Skeletal muscle tissue (tissue), 4 donors: ENCODE measurements around the gene AFG1L. TPM values are rescaled to one million over a fixed set of nuclear protein-coding genes. Genes with fewer than 3 reads are reported as not detected.

Source experiments
- H3K27ac ChIP-seq: one replicate; pipeline ENCODE4 v1.7.0; 2013; ENCODE audit warnings: mild to moderate bottlenecking, low read depth, low read length, inconsistent platforms
- H3K27me3 ChIP-seq, 3 donors: one replicate each; pipeline ENCODE4 v1.7.0; 2013; ENCODE audit warnings: low read length in 3 of 3; ENCODE audit not compliant: control insufficient read depth in 3 of 3, insufficient read depth in 3 of 3
- H3K36me3 ChIP-seq, 3 donors: one replicate each; pipeline ENCODE4 v1.7.0; 2013; ENCODE audit warnings: low read length in 3 of 3; ENCODE audit not compliant: control insufficient read depth in 3 of 3, insufficient read depth in 3 of 3
- H3K4me1 ChIP-seq, 3 donors: one replicate each; pipeline ENCODE4 v1.7.0; 2013; ENCODE audit warnings: low read length in 3 of 3, mild to moderate bottlenecking in 3 of 3; ENCODE audit not compliant: control insufficient read depth in 3 of 3, insufficient read depth in 3 of 3
- H3K4me3 ChIP-seq, 3 donors: one replicate each; pipeline ENCODE4 v1.7.0; 2013; ENCODE audit warnings: low read length in 3 of 3
- H3K9ac ChIP-seq, 3 donors: one replicate each; pipeline ENCODE4 v1.7.0; 2013; ENCODE audit warnings: low read length in 3 of 3, mild to moderate bottlenecking in 3 of 3, moderate library complexity in 2 of 3, low read depth in 1 of 3
- H3K9me3 ChIP-seq, 3 donors: one replicate each; pipeline ENCODE4 v1.7.0; 2013; ENCODE audit warnings: low read length in 3 of 3; ENCODE audit not compliant: control insufficient read depth in 3 of 3
- total RNA-seq: library from RNA; depleted of rRNA; stranded (reverse); fragments of >200 nt; gene quantifications from one replicate; pipeline ENCODE4 v1.2.3, GENCODE V29; 2014
- donor health status: Osteomylitis.

The AFG1L gene
- total RNA-seq, 1 donor from 2014 or later, result 5.2 TPM

DNA sequence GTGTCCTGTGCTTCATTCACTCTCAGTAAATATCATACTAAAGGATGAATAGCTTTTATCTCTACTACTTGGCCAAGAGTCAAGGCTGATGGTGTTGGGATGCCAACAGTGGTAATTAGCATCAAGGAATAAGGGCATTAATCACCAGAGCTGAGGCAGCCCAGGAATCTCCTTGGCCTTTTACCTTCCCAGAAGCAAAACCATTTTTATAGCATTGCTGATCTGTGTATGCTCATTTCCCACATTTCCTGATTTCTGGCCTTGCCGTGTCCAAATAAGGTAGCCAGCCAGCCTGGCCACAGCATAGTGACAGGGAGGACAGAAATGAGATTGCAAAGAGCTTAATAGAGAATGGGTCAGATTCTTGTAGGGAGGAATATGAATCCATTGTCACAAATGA lies 189.2 kb downstream of the AFG1L start:
- Histone ChIP-seq H3K27ac (no peak overlapping the region), H3K9me3 (no peaks in the 10 kb centered on the region), H3K36me3 (peaks cover 0 to 2% (median 0%) of the 10 kb centered on the region in 3 donors), H3K27me3 (no peaks in the 10 kb centered on the region), H3K9ac (no peak overlapping the region), H3K4me3 (no peak overlapping the region), H3K4me1 (no peaks in the 10 kb centered on the region)

DNA sequence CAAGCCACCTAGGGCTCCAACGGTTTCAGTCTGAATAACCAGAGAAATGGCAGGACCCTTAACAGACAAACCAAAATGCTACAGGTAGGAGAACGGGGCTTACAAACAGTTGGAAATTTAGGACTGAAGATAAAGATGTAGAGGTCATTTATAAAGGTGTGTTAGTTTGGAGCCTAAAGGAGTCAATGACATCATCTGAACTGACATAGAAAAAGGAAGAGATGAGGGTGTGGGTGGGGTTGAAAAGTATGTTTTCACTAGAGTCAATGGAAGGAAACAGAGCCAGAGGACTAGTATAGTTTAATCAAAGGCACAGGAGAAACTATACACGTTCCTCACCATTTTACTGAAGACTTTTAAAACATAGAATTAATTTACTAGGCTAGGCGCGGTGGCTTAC lies 194.8 kb downstream of the AFG1L start:
- H3K4me1 ChIP-seq, result peaks cover 0 to 4% (median 0%) of the 10 kb centered on the region in 3 donors
- H3K4me3 ChIP-seq, result no peak overlapping the region
- H3K36me3 ChIP-seq, result no peaks in the 10 kb centered on the region
- no peak overlapping the region for H3K27ac ChIP-seq
- H3K27me3 ChIP-seq, result no peaks in the 10 kb centered on the region
- H3K9ac ChIP-seq, result no peak overlapping the region
- no peaks in the 10 kb centered on the region for H3K9me3 ChIP-seq

DNA sequence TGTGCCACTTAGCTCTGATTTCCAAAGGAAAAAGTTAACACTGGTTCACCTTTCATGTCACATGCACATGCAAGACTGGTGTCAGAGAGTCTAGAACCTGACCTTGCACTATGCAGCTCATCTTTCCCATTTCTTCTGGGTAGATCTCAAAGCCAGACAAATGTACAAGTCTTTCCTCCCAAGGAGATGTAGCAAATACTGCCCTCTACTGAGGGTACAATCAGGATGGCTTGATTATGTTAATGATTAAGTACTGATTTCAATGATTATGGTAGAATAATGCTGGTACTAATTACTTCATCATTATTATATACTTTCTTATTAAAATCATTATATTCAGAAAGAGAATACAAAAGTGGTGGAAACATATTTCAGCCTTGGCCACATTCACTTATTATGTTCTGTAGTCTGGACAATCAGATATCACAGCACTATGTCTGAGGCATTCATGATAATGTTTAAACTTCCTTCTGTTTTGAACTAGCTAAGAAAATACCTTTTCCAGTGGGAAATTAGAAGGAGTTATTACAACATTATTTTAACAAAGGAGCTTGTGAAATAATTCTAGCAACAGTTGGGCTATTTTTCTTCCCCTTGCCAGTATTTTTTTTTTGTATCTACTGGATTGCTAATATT lies 197.4 kb downstream of the AFG1L start:
- H3K27ac ChIP-seq, result no peak overlapping the region
- no peaks in the 10 kb centered on the region for H3K36me3 ChIP-seq
- no peak overlapping the region for H3K9ac ChIP-seq
- no peaks in the 10 kb centered on the region for H3K9me3 ChIP-seq
- no peak overlapping the region for H3K4me3 ChIP-seq
- H3K27me3 ChIP-seq, result no peaks in the 10 kb centered on the region
- peaks cover 0 to 4% (median 0%) of the 10 kb centered on the region in 3 donors for H3K4me1 ChIP-seq

DNA sequence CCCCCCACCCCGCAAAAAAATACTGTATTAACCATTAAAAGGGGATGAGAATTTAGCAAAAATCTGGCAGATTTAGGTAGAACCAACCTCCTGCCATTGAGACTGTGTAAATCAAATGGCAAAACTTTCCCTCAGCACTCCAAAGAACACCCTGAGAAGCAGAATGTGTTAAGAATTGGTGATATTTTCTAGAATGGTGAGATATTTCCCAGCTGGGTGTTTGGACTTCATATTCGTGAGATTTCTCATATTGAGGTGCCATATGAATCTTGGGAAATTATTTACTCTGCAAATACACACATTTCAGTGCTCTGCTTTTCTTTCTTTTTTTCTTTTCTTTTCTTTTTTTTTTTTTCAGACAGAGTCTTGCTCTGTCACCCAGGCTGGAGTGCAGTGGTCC lies 199.6 kb downstream of the AFG1L start:
- no peak overlapping the region for H3K4me3 ChIP-seq
- no peak overlapping the region for H3K27ac ChIP-seq
- no peaks in the 10 kb centered on the region for H3K27me3 ChIP-seq
- H3K9ac ChIP-seq, result no peak overlapping the region
- no peaks in the 10 kb centered on the region for H3K36me3 ChIP-seq
- no peaks in the 10 kb centered on the region for H3K9me3 ChIP-seq
- peaks cover 0 to 4% (median 0%) of the 10 kb centered on the region in 3 donors for H3K4me1 ChIP-seq

DNA sequence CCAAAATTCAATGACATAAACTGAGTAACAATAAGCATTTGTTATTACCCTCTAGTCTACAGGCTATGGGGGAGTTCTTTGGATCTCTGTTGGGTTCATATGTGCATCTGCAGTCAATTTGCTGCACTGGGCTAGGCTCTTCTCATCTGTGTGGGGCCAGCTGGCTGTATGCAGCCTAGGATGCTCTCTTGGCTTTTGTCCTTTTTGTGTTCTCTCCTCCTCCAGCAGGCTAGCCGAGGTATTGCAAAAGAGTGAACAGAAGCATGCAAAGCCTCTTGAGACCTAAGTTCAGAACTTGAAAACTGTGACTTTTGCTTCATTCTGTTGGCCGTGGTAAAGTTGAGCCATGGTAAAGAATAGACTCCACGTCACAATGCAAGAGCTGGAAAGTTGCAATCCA lies 203.0 kb downstream of the AFG1L start:
- H3K36me3 ChIP-seq, result no peaks in the 10 kb centered on the region
- no peak overlapping the region for H3K4me3 ChIP-seq
- no peak overlapping the region for H3K9ac ChIP-seq
- no peaks in the 10 kb centered on the region for H3K9me3 ChIP-seq
- no peaks in the 10 kb centered on the region for H3K27me3 ChIP-seq
- no peaks in the 10 kb centered on the region for H3K4me1 ChIP-seq
- no peak overlapping the region for H3K27ac ChIP-seq

DNA sequence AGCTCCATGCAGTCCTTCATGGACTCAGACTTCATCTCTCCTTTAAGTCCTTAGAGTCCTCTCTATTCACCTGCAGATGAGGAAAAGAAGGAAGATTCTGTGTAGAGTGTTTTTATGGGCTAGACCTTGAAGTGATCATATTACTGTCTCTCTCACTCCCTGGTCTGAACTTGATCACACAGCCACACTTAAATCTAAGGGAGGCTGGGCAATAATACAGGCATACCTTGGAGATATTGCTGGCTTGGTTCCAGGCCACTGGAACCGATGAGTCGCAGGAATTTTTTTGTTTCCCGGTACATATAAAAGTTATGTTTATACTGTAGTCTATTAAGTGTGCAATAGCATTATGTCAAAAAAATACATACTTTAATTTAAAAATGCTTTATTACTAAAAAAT lies 206.7 kb downstream of the AFG1L start:
- no peak overlapping the region for H3K27ac ChIP-seq
- no peaks in the 10 kb centered on the region for H3K9me3 ChIP-seq
- H3K4me3 ChIP-seq, result no peak overlapping the region
- H3K27me3 ChIP-seq, result no peaks in the 10 kb centered on the region
- H3K36me3 ChIP-seq, result no peaks in the 10 kb centered on the region
- no peak overlapping the region for H3K9ac ChIP-seq
- H3K4me1 ChIP-seq, result no peaks in the 10 kb centered on the region

DNA sequence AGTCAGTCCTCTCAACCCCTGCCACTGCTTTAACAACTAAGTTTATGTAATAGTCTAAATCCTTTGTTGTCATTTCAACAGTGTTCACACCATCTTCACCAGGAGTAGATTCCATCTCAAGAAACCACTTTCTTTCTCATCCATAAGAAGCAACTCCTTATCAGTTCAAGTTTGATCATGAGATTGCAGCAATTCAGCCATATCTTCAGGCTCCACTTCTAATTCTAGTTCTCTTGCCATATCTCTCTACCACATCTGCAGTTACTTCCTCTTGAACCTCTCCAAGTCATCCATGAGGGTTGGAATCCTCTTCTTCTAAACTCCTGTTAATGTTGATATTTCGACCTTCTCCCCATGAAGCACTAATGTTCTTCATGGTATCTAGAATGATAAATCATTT lies 208.0 kb downstream of the AFG1L start:
- Histone ChIP-seq H3K27me3 (no peaks in the 10 kb centered on the region), H3K9me3 (no peaks in the 10 kb centered on the region), H3K4me1 (no peaks in the 10 kb centered on the region), H3K27ac (no peak overlapping the region), H3K4me3 (no peak overlapping the region), H3K36me3 (no peaks in the 10 kb centered on the region), H3K9ac (no peak overlapping the region)

DNA sequence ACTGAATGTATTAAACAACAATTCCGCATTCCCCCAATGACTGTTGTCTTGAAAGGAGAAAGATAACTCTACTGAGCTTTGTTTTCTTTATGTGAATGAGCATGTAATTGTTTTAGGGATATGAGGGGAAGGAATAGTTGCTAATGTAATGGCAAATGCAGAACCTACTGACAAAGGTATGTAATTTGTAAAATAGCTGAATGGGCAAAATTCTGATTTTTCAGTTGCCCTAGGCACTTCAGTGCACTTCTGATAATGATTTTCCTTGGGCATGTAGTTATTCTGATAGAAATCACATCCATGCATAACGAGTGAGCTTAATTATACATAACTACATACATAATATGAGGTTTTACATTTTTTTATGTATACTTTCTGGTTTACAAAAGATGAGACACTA lies 212.5 kb downstream of the AFG1L start:
- peaks cover 0 to 4% (median 0%) of the 10 kb centered on the region in 3 donors for H3K36me3 ChIP-seq
- no peak overlapping the region for H3K4me3 ChIP-seq
- H3K27ac ChIP-seq, result no peak overlapping the region
- H3K4me1 ChIP-seq, result no peaks in the 10 kb centered on the region
- H3K9me3 ChIP-seq, result no peaks in the 10 kb centered on the region
- no peaks in the 10 kb centered on the region for H3K27me3 ChIP-seq
- H3K9ac ChIP-seq, result no peak overlapping the region

DNA sequence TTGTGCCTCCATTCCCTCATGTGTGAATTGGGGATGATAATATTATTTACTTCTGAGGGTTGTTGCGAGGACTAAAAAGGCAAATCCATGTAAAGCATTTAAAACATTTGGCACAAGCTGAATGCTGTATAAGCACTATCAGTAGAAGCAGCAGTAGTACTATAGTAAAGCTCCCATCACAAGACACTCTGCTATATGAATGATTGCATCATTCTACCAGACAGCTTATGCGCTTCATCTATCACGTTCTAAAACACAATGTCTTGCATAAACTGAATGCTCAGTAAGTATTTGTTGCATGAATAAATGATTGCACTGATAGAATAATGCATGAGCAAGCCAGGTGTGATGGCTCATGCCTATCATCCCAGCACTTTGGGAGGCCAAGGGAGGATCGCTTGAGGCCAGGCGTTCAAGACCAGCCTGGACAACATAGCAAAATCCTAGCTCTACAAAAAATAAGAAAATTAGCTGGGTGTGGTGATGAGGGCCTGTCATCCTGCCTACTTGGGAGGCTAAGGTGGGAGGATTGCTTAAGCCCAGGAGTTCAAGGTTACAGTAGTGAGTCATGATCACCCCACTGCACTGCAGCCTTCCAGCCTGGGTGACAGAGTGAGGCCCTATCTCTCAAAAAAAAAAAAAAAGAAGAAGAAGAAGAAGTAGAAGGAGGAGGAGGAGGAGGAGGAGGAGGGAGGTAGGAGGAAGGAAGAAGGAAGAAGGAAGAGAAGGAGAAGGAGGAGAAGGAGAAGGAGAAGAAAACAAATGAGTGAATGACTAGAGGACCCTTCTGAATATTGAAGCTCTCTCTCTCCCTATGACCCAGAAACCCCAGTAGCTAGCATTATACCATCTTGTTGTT lies 215.8 kb downstream of the AFG1L start:
- H3K4me3 ChIP-seq, result no peak overlapping the region
- H3K9me3 ChIP-seq, result no peaks in the 10 kb centered on the region
- no peak overlapping the region for H3K27ac ChIP-seq
- H3K36me3 ChIP-seq, result peaks cover 0 to 4% (median 0%) of the 10 kb centered on the region in 3 donors
- no peaks in the 10 kb centered on the region for H3K27me3 ChIP-seq
- no peak overlapping the region for H3K9ac ChIP-seq
- H3K4me1 ChIP-seq, result no peaks in the 10 kb centered on the region
